IPS-15b (cell line): Measurements from ENCODE around the gene PTP4A2.

Source experiments
- H3K27me3 ChIP-seq: one replicate; pipeline ENCODE4 v1.6.1; 2013; ENCODE audit warnings: low read length; ENCODE audit not compliant: control insufficient read depth, insufficient read depth
- H3K36me3 ChIP-seq: one replicate; pipeline ENCODE4 v1.6.1; 2013; ENCODE audit warnings: low read length; ENCODE audit not compliant: control insufficient read depth, insufficient read depth
- H3K4me1 ChIP-seq: one replicate; pipeline ENCODE4 v1.6.1; 2013; ENCODE audit warnings: mild to moderate bottlenecking, low read length; ENCODE audit not compliant: control insufficient read depth, insufficient read depth
- H3K4me3 ChIP-seq: one replicate; pipeline ENCODE4 v1.5.1; 2013; ENCODE audit warnings: low read depth, low read length
- H3K9ac ChIP-seq: one replicate; pipeline ENCODE4 v1.6.1; 2013; ENCODE audit warnings: low read depth, mild to moderate bottlenecking, low read length
- H3K9me3 ChIP-seq: one replicate; pipeline ENCODE4 v1.6.1; 2013; ENCODE audit warnings: mild to moderate bottlenecking, low read length; ENCODE audit not compliant: control insufficient read depth, insufficient read depth

The PTP4A2 gene

GRCh38 chr1:31938184-31938975 is at the start of gene PTP4A2:
Gene PTP4A2, minus strand, starts transcription at chr1:31938368. Its CDS starts 19,303 bp downstream, at chr1:31919065.
- Histone ChIP-seq H3K4me1 (peaks cover 13% of the 10 kb centered on the region), H3K27me3 (peaks cover 5% of the 10 kb centered on the region), H3K9me3 (no peaks in the 10 kb centered on the region)

GRCh38 chr1:31987135-31987619 is 49.0 kb upstream of the PTP4A2 start:
- no peaks in the 10 kb centered on the region for H3K36me3 ChIP-seq
- no peak overlapping the region for H3K9ac ChIP-seq
- no peaks in the 10 kb centered on the region for H3K27me3 ChIP-seq
- H3K4me1 ChIP-seq: peaks cover 9% of the 10 kb centered on the region
- no peaks in the 10 kb centered on the region for H3K9me3 ChIP-seq
- no peak overlapping the region for H3K4me3 ChIP-seq

More at GRCh38 chr1:31938184-31938975, at the start of gene PTP4A2:
- peak within 1 kb of the TSS; percentile 97 for H3K4me3 ChIP-seq
- peak within 1 kb of the TSS; percentile 88 for H3K9ac ChIP-seq
- H3K36me3 ChIP-seq: no peaks in the 10 kb centered on the region

GRCh38 chr1:31985430-31985829 is 47.3 kb upstream of the PTP4A2 start:
- Histone ChIP-seq H3K9me3 (no peaks in the 10 kb centered on the region), H3K4me1 (peaks cover 9% of the 10 kb centered on the region), H3K4me3 (no peak overlapping the region), H3K36me3 (no peaks in the 10 kb centered on the region), H3K27me3 (no peaks in the 10 kb centered on the region), H3K9ac (no peak overlapping the region)

GRCh38 chr1:31984419-31985347 is 46.5 kb upstream of the PTP4A2 start:
- H3K4me1 ChIP-seq: peaks cover 9% of the 10 kb centered on the region
- H3K36me3 ChIP-seq: no peaks in the 10 kb centered on the region
- no peaks in the 10 kb centered on the region for H3K27me3 ChIP-seq
- H3K9me3 ChIP-seq: no peaks in the 10 kb centered on the region
- no peak overlapping the region for H3K4me3 ChIP-seq
- H3K9ac ChIP-seq: no peak overlapping the region

GRCh38 chr1:31981972-31982371 is 43.8 kb upstream of the PTP4A2 start:
- Histone ChIP-seq H3K36me3 (no peaks in the 10 kb centered on the region), H3K9ac (no peak overlapping the region)

GRCh38 chr1:31981456-31981839 is 43.3 kb upstream of the PTP4A2 start:
- H3K36me3 ChIP-seq: no peaks in the 10 kb centered on the region
- no peaks in the 10 kb centered on the region for H3K27me3 ChIP-seq
- no peak overlapping the region for H3K9ac ChIP-seq
- no peak overlapping the region for H3K4me3 ChIP-seq
- H3K9me3 ChIP-seq: no peaks in the 10 kb centered on the region
- H3K4me1 ChIP-seq: no peaks in the 10 kb centered on the region

More at GRCh38 chr1:31981972-31982371, 43.8 kb upstream of the PTP4A2 start:
- Histone ChIP-seq H3K4me1 (peaks cover 1% of the 10 kb centered on the region), H3K4me3 (no peak overlapping the region), H3K27me3 (no peaks in the 10 kb centered on the region), H3K9me3 (no peaks in the 10 kb centered on the region)

- no peak overlapping the region for H3K9ac ChIP-seq
- H3K27me3 ChIP-seq: no peaks in the 10 kb centered on the region
These were observed 42.8 kb upstream of the PTP4A2 start for GRCh38 chr1:31980835-31981455.

GRCh38 chr1:31978843-31979400 is 40.8 kb upstream of the PTP4A2 start:
- no peaks in the 10 kb centered on the region for H3K27me3 ChIP-seq
- no peaks in the 10 kb centered on the region for H3K9me3 ChIP-seq
- H3K36me3 ChIP-seq: no peaks in the 10 kb centered on the region
- H3K9ac ChIP-seq: no peak overlapping the region
- H3K4me3 ChIP-seq: no peak overlapping the region
- no peaks in the 10 kb centered on the region for H3K4me1 ChIP-seq

More at GRCh38 chr1:31980835-31981455, 42.8 kb upstream of the PTP4A2 start:
- H3K9me3 ChIP-seq: no peaks in the 10 kb centered on the region
- no peak overlapping the region for H3K4me3 ChIP-seq
- no peaks in the 10 kb centered on the region for H3K4me1 ChIP-seq
- no peaks in the 10 kb centered on the region for H3K36me3 ChIP-seq

GRCh38 chr1:31977385-31978131 is 39.4 kb upstream of the PTP4A2 start:
- Histone ChIP-seq H3K4me1 (no peaks in the 10 kb centered on the region), H3K4me3 (no peak overlapping the region), H3K36me3 (no peaks in the 10 kb centered on the region), H3K27me3 (no peaks in the 10 kb centered on the region), H3K9me3 (no peaks in the 10 kb centered on the region), H3K9ac (no peak overlapping the region)

GRCh38 chr1:31976401-31976800 is 38.2 kb upstream of the PTP4A2 start:
- Histone ChIP-seq H3K9me3 (no peaks in the 10 kb centered on the region), H3K27me3 (no peaks in the 10 kb centered on the region), H3K36me3 (no peaks in the 10 kb centered on the region), H3K4me1 (no peaks in the 10 kb centered on the region), H3K4me3 (no peak overlapping the region), H3K9ac (no peak overlapping the region)
